Loucy (cell line): ENCODE data around the gene NPIPB6.

ENCODE experiments used
- H2AFZ ChIP-seq: fragments of 200-600 bp; sonication (generic); 2 replicates; pipeline ENCODE4 v1.6.0; 2016; ENCODE audit warnings: antibody characterized with exemption, mild to moderate bottlenecking, low read length, moderate library complexity
- H3F3A ChIP-seq: fragments of 200-600 bp; 2 replicates; pipeline ENCODE4 v1.6.0; 2016; ENCODE audit warnings: antibody characterized with exemption, low read depth, mild to moderate bottlenecking
- H3K27me3 ChIP-seq: fragments of 200-600 bp; sonication (generic); 2 replicates; pipeline ENCODE4 v1.6.1; 2014; ENCODE audit warnings: low read length, mild to moderate bottlenecking; ENCODE audit not compliant: insufficient read depth, poor library complexity, severe bottlenecking
- H3K36me3 ChIP-seq: fragments of 200-600 bp; sonication (generic); 2 replicates; pipeline ENCODE4 v1.6.1; 2016; ENCODE audit warnings: low read length; ENCODE audit not compliant: insufficient read depth
- H3K4me1 ChIP-seq: fragments of 200-600 bp; sonication (generic); 2 replicates; pipeline ENCODE4 v1.5.1; 2014; ENCODE audit warnings: low read length, mild to moderate bottlenecking; ENCODE audit not compliant: insufficient read depth, poor library complexity, severe bottlenecking
- H3K4me2 ChIP-seq: fragments of 200-600 bp; sonication (generic); 2 replicates; pipeline ENCODE4 v1.6.0; 2014; ENCODE audit warnings: antibody characterized with exemption, low read length, low read depth, mild to moderate bottlenecking; ENCODE audit not compliant: poor library complexity, severe bottlenecking
- H3K4me3 ChIP-seq: fragments of 200-600 bp; sonication (generic); 2 replicates; pipeline ENCODE4 v1.5.1; 2014; ENCODE audit warnings: low read length, mild to moderate bottlenecking, mixed read lengths; ENCODE audit not compliant: poor library complexity, severe bottlenecking
- H3K79me2 ChIP-seq: fragments of 200-600 bp; sonication (generic); 2 replicates; pipeline ENCODE4 v1.6.1; 2014; ENCODE audit warnings: low read length; ENCODE audit not compliant: insufficient read depth
- H3K9ac ChIP-seq: fragments of 200-600 bp; sonication (generic); 2 replicates; pipeline ENCODE4 v1.6.0; 2014; ENCODE audit warnings: mild to moderate bottlenecking, low read depth, low read length, moderate library complexity; ENCODE audit not compliant: poor library complexity, severe bottlenecking
- H3K9me2 ChIP-seq: fragments of 200-600 bp; sonication (generic); replicated peaks from 2 replicates; pipeline ENCODE4 v1.6.1; 2016; ENCODE audit warnings: low read depth, low read length, mixed read lengths
- H3K9me3 ChIP-seq: fragments of 200-600 bp; sonication (generic); 2 replicates; pipeline ENCODE4 v1.6.1; 2014; ENCODE audit warnings: mild to moderate bottlenecking, antibody characterized with exemption, low read length, low read depth; ENCODE audit not compliant: insufficient read depth
- H4K20me1 ChIP-seq: fragments of 200-600 bp; sonication (generic); 2 replicates; pipeline ENCODE4 v1.6.0; 2014; ENCODE audit warnings: antibody characterized with exemption, low read length, mild to moderate bottlenecking; ENCODE audit not compliant: insufficient read depth, poor library complexity, severe bottlenecking
- CTCF ChIP-seq: fragments of 200-600 bp; sonication (generic); conservative IDR thresholded peaks from 2 replicates; pipeline ENCODE4 v1.5.1; 2014; ENCODE audit warnings: mild to moderate bottlenecking, antibody characterized with exemption, low read length
- EZH2phosphoT487 ChIP-seq: fragments of 200-600 bp; IDR thresholded peaks from 2 replicates; pipeline ENCODE4 v1.6.1; 2018; ENCODE audit warnings: antibody characterized with exemption, mild to moderate bottlenecking, moderate library complexity, borderline replicate concordance

Gene NPIPB6

GRCh38 chr16:28301620-28302019, 61.7 kb downstream of the NPIPB6 start:
- Histone ChIP-seq H3K36me3 (no peaks in the 10 kb centered on the region), H3K27me3 (no peaks in the 10 kb centered on the region)

DNA sequence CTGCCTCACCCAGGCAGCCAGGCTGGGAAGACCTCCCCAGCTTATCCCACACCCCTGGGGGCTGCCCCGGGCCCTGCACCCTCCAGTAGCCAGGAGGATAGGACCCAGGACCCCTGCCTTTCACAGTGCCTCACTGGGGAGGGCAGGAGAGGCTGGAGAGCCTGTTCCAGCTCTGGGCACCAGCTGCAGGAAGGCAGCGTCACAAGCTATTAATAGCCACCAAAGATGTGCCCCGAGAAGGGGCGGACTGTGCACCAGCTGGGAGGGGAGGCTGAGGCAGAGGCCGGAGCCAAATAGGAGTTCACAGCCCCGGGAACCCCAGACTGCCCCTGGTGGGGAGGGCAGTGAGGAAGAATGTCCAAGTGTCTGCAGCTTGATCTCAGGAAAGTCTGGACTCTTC, 62.2 kb downstream of the NPIPB6 start:
- Histone ChIP-seq H3K9me2 (no peaks in the 10 kb centered on the region), H4K20me1 (no peaks in the 10 kb centered on the region), H3K4me3 (no peak overlapping the region), H3K36me3 (no peaks in the 10 kb centered on the region), H3K79me2 (no peaks in the 10 kb centered on the region), H3K4me1 (no peaks in the 10 kb centered on the region), H2AFZ (no peak overlapping the region), H3K9ac (no peak overlapping the region), H3K4me2 (no peak overlapping the region), H3K27me3 (no peaks in the 10 kb centered on the region), H3K9me3 (no peaks in the 10 kb centered on the region), H3F3A (no peaks in the 10 kb centered on the region)
- TF ChIP-seq CTCF = no peak
- TF ChIP-seq EZH2phosphoT487 = no peak

More at GRCh38 chr16:28301620-28302019, 61.7 kb downstream of the NPIPB6 start:
- Histone ChIP-seq H3K9me2 (no peaks in the 10 kb centered on the region), H3F3A (no peaks in the 10 kb centered on the region), H2AFZ (no peak overlapping the region), H3K9ac (no peak overlapping the region), H3K9me3 (no peaks in the 10 kb centered on the region), H4K20me1 (no peaks in the 10 kb centered on the region), H3K4me1 (no peaks in the 10 kb centered on the region), H3K79me2 (no peaks in the 10 kb centered on the region), H3K4me2 (no peak overlapping the region), H3K4me3 (no peak overlapping the region)
- no peak for TF ChIP-seq CTCF
- TF ChIP-seq EZH2phosphoT487 = no peak

GRCh38 chr16:28300327-28300726, 63.0 kb downstream of the NPIPB6 start:
- TF ChIP-seq EZH2phosphoT487 (no peak), CTCF (no peak)
- H4K20me1 ChIP-seq = no peaks in the 10 kb centered on the region
- no peaks in the 10 kb centered on the region for H3F3A ChIP-seq
- H3K27me3 ChIP-seq = no peaks in the 10 kb centered on the region
- H3K4me3 ChIP-seq = no peak overlapping the region
- H3K4me1 ChIP-seq = no peaks in the 10 kb centered on the region
- no peak overlapping the region for H3K4me2 ChIP-seq
- H3K9ac ChIP-seq = no peak overlapping the region
- no peaks in the 10 kb centered on the region for H3K9me3 ChIP-seq
- H3K79me2 ChIP-seq = no peaks in the 10 kb centered on the region
- H3K9me2 ChIP-seq = no peaks in the 10 kb centered on the region
- H2AFZ ChIP-seq = no peak overlapping the region
- H3K36me3 ChIP-seq = no peaks in the 10 kb centered on the region
